Upper lobe of right lung (tissue), 1 donor: Measurements from ENCODE around the gene LELP1. TPM values are rescaled to one million over a fixed set of nuclear protein-coding genes. Genes with fewer than 3 reads are reported as not detected.
"Not testable (repeated sequence)": the region's sequence is repeated elsewhere in the genome, so short reads cannot be mapped to it uniquely, and the experiment has no call there.

ENCODE experiments used
- ATAC-seq: fragments of 200-7000 bp; cut with Tn5 transposase; one replicate; pipeline ENCODE4 v1.9.1; 2020; ENCODE audit warnings: mild to moderate bottlenecking, moderate library complexity
- DNase-seq: peaks from one replicate; pipeline ENCODE4 v3.0.0-alpha.2; 2020
- H3K27ac ChIP-seq: fragments of 200-600 bp; one replicate; pipeline ENCODE4 v1.8.0; 2022
- H3K27me3 ChIP-seq: fragments of 200-600 bp; one replicate; pipeline ENCODE4 v1.8.0; 2022; ENCODE audit warnings: mild to moderate bottlenecking
- H3K36me3 ChIP-seq: fragments of 200-600 bp; one replicate; pipeline ENCODE4 v1.8.0; 2022
- H3K4me1 ChIP-seq: fragments of 200-600 bp; one replicate; pipeline ENCODE4 v1.8.0; 2022
- H3K4me3 ChIP-seq: fragments of 200-600 bp; one replicate; pipeline ENCODE4 v1.8.0; 2022; ENCODE audit warnings: mild to moderate bottlenecking
- H3K9me3 ChIP-seq: fragments of 200-600 bp; one replicate; pipeline ENCODE4 v1.8.0; 2022
- intact Hi-C: fragments of 100-400 bp; cut with DNase I; formaldehyde crosslinking; loops from one replicate; pipeline ENCODE4 v1.11.0; 2022
- total RNA-seq: library from RNA; stranded (reverse); fragmentation: NEBNext Ultra II Directional; extraction: Animal tissue kit (Norgen Biotek cat#: 25700); gene quantifications from one replicate; pipeline ENCODE4 v1.2.1, GENCODE V29; 2021
- TF ChIP-seq, protein P1 (sequence below): fragments of 200-600 bp; IDR thresholded peaks from one replicate; pipeline ENCODE4 v1.8.0; 2022; ENCODE audit warnings: antibody characterized with exemption
- donor health status: DM: no; HTN: yes; CAD: no; lungs with severe emphysema.

Gene LELP1
- total RNA-seq, 1 donor from 2014 or later, result not detected

DNA sequence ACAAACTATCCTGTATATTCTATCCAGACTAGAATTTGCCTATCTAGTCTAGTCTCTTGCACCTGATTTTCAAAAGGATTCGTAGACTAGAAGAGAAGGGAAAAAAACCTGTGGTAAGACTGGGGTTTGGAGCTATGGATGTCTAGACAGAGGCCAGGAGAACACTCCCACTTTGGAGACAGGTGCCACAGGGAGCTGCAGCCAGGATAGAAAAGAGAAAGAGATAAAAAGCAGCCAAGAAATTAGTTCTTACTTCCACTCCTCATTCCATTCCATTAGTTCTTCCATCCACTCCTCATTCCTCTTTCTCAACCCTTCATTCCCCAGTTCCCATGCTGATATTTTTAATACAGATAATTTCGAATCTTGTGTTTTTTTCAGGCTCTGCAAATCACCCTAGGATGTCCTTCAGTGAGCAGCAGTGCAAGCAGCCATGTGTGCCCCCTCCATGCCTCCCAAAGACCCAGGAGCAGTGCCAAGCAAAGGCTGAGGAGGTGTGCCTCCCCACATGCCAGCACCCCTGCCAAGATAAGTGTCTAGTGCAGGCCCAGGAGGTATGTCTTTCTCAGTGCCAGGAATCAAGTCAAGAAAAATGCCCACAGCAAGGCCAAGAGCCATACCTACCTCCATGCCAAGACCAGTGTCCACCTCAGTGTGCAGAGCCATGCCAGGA, 14.7 kb downstream of the LELP1 start:
- H3K27me3 ChIP-seq, result no peaks in the 10 kb centered on the region
- DNase-seq, result no peak
- ATAC-seq, result no peak
- TF ChIP-seq, protein P1, sequence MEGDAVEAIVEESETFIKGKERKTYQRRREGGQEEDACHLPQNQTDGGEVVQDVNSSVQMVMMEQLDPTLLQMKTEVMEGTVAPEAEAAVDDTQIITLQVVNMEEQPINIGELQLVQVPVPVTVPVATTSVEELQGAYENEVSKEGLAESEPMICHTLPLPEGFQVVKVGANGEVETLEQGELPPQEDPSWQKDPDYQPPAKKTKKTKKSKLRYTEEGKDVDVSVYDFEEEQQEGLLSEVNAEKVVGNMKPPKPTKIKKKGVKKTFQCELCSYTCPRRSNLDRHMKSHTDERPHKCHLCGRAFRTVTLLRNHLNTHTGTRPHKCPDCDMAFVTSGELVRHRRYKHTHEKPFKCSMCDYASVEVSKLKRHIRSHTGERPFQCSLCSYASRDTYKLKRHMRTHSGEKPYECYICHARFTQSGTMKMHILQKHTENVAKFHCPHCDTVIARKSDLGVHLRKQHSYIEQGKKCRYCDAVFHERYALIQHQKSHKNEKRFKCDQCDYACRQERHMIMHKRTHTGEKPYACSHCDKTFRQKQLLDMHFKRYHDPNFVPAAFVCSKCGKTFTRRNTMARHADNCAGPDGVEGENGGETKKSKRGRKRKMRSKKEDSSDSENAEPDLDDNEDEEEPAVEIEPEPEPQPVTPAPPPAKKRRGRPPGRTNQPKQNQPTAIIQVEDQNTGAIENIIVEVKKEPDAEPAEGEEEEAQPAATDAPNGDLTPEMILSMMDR, result no peak
- H3K9me3 ChIP-seq, result no peaks in the 10 kb centered on the region
- no peaks in the 10 kb centered on the region for H3K4me1 ChIP-seq
- intact Hi-C loops, result no loop called here
- no peak overlapping the region for H3K27ac ChIP-seq
- no peak overlapping the region for H3K4me3 ChIP-seq
- H3K36me3 ChIP-seq, result no peaks in the 10 kb centered on the region

- intact Hi-C loops, result no loop called here
- Histone ChIP-seq H3K9me3 (no peaks in the 10 kb centered on the region), H3K4me1 (no peaks in the 10 kb centered on the region), H3K27me3 (no peaks in the 10 kb centered on the region), H3K4me3 (no peak overlapping the region), H3K27ac (no peak overlapping the region), H3K36me3 (no peaks in the 10 kb centered on the region)
- TF ChIP-seq, protein P1, result no peak
- no peak for ATAC-seq
- no peak for DNase-seq
Observed at GRCh38 chr1:153220606-153221303, 17.5 kb downstream of the LELP1 start.

GRCh38 chr1:153223040-153223891, 20.0 kb downstream of the LELP1 start:
- peak; percentile 82 for DNase-seq
- intact Hi-C loops, H3K4me3 ChIP-seq, H3K4me1 ChIP-seq, H3K27ac ChIP-seq, H3K9me3 ChIP-seq, H3K27me3 ChIP-seq, H3K36me3 ChIP-seq: not testable (repeated sequence)
- ATAC-seq, result peak; percentile 92
- TF ChIP-seq, protein P1, result peak; percentile 71

DNA sequence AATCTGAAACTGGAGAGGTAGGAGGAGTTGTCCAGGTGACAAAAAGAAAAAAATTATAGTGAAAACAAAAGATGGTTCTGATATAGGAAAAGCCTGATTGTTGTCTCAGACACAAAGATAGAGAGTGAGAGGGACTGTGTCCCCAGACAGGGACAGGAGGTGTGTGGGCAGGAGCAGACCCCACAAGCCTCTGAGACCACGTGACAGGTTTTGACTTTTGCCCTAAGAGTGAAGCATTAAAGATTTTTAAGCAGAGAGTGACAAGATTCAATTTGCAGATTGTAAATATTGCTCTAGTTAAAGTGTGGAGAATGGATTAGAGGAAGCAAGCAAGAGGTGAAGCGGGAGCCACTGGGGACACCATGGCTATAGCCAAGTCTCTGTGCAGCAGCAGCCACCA, 24.6 kb downstream of the LELP1 start:
- ATAC-seq (no peak), DNase-seq (no peak)
- no peaks in the 10 kb centered on the region for H3K36me3 ChIP-seq
- H3K27ac ChIP-seq, result no peak overlapping the region
- intact Hi-C loops, result no loop called here
- no peak overlapping the region for H3K4me3 ChIP-seq
- no peaks in the 10 kb centered on the region for H3K4me1 ChIP-seq
- TF ChIP-seq, protein P1, result no peak
- H3K9me3 ChIP-seq, result no peaks in the 10 kb centered on the region
- peaks cover 8% of the 10 kb centered on the region for H3K27me3 ChIP-seq

GRCh38 chr1:153228491-153228890, 25.3 kb downstream of the LELP1 start:
- ATAC-seq (peak; percentile 71), DNase-seq (no peak)
- Histone ChIP-seq H3K27me3 (peaks cover 8% of the 10 kb centered on the region), H3K36me3 (no peaks in the 10 kb centered on the region), H3K9me3 (no peaks in the 10 kb centered on the region), H3K4me1 (no peaks in the 10 kb centered on the region), H3K27ac (no peak overlapping the region), H3K4me3 (no peak overlapping the region)
- TF ChIP-seq, protein P1, result no peak
- intact Hi-C loops, result no loop called here
